ENCODE data around the gene KCNJ2. TPM values are rescaled to one million over a fixed set of nuclear protein-coding genes. Genes with fewer than 3 reads are reported as not detected.

Gene KCNJ2
- total RNA-seq, 3 donors from 2014 or later: 2.4 to 8.8 (median 6.6) TPM

GRCh38 chr17:70205401-70205800 lies 36.1 kb downstream of the KCNJ2 start:
- DNase-seq (ENCODE audit: low spot score in 2 of 2): no peak
- Histone ChIP-seq H3K36me3 (no peaks in the 10 kb centered on the region), H3K27me3 (no peaks in the 10 kb centered on the region), H3K4me1 (no peaks in the 10 kb centered on the region), H3K9me3 (no peaks in the 10 kb centered on the region), H3K27ac (no peak overlapping the region), H3K4me3 (no peak overlapping the region)
- intact Hi-C loops (cut with DNase I; ENCODE audit: low total_unique reads): no loop called here
- TF ChIP-seq POLR2A (IDR thresholded peaks at IDR 0.05) (no peak), POLR2AphosphoS5 (IDR thresholded peaks at IDR 0.05) (no peak), CTCF (IDR thresholded peaks at IDR 0.05) (no peak)

GRCh38 chr17:70206361-70207010 lies 37.2 kb downstream of the KCNJ2 start:
- TF ChIP-seq POLR2A (IDR thresholded peaks at IDR 0.05): no peak
- TF ChIP-seq CTCF (IDR thresholded peaks at IDR 0.05): no peak
- TF ChIP-seq POLR2AphosphoS5 (IDR thresholded peaks at IDR 0.05): no peak
- H3K36me3 ChIP-seq: no peaks in the 10 kb centered on the region
- no peaks in the 10 kb centered on the region for H3K9me3 ChIP-seq
- no peaks in the 10 kb centered on the region for H3K27me3 ChIP-seq
- H3K27ac ChIP-seq: no peak overlapping the region
- intact Hi-C loops (cut with DNase I; ENCODE audit: low total_unique reads): no loop called here
- no peaks in the 10 kb centered on the region for H3K4me1 ChIP-seq
- H3K4me3 ChIP-seq: no peak overlapping the region
- no peak for DNase-seq (ENCODE audit: low spot score in 2 of 2)

- H3K4me3 ChIP-seq: no peak overlapping the region
Observed at GRCh38 chr17:70207184-70207583, 37.9 kb downstream of the KCNJ2 start.

GRCh38 chr17:70208080-70208794 lies 38.9 kb downstream of the KCNJ2 start:
- no peak for DNase-seq (ENCODE audit: low spot score in 2 of 2)
- intact Hi-C loops (cut with DNase I; ENCODE audit: low total_unique reads): no loop called here
- Histone ChIP-seq H3K27ac (no peak overlapping the region), H3K9me3 (no peaks in the 10 kb centered on the region), H3K27me3 (no peaks in the 10 kb centered on the region), H3K4me1 (no peaks in the 10 kb centered on the region), H3K4me3 (no peak overlapping the region), H3K36me3 (no peaks in the 10 kb centered on the region)
- TF ChIP-seq POLR2AphosphoS5 (IDR thresholded peaks at IDR 0.05) (no peak), CTCF (IDR thresholded peaks at IDR 0.05) (no peak), POLR2A (IDR thresholded peaks at IDR 0.05) (no peak)

More at GRCh38 chr17:70207184-70207583, 37.9 kb downstream of the KCNJ2 start:
- Histone ChIP-seq H3K36me3 (no peaks in the 10 kb centered on the region), H3K4me1 (no peaks in the 10 kb centered on the region), H3K27ac (no peak overlapping the region), H3K9me3 (no peaks in the 10 kb centered on the region), H3K27me3 (no peaks in the 10 kb centered on the region)
- intact Hi-C loops (cut with DNase I; ENCODE audit: low total_unique reads): no loop called here
- no peak for TF ChIP-seq POLR2AphosphoS5 (IDR thresholded peaks at IDR 0.05)
- TF ChIP-seq CTCF (IDR thresholded peaks at IDR 0.05): no peak
- no peak for TF ChIP-seq POLR2A (IDR thresholded peaks at IDR 0.05)
- no peak for DNase-seq (ENCODE audit: low spot score in 2 of 2)

- H3K27ac ChIP-seq: no peak overlapping the region
- no peaks in the 10 kb centered on the region for H3K9me3 ChIP-seq
- no peaks in the 10 kb centered on the region for H3K4me1 ChIP-seq
- H3K27me3 ChIP-seq: no peaks in the 10 kb centered on the region
- intact Hi-C loops (cut with DNase I; ENCODE audit: low total_unique reads): no loop called here
- no peaks in the 10 kb centered on the region for H3K36me3 ChIP-seq
- TF ChIP-seq POLR2A (IDR thresholded peaks at IDR 0.05) (no peak), CTCF (IDR thresholded peaks at IDR 0.05) (no peak), POLR2AphosphoS5 (IDR thresholded peaks at IDR 0.05) (no peak)
- H3K4me3 ChIP-seq: no peak overlapping the region
- DNase-seq (ENCODE audit: low spot score in 2 of 2): no peak
Observed at GRCh38 chr17:70208825-70209555, 39.7 kb downstream of the KCNJ2 start.
